HepG2 (cell line): ENCODE measurements around the gene MARCHF6. TPM values are rescaled to one million over a fixed set of nuclear protein-coding genes. Genes with fewer than 3 reads are reported as not detected.

Experiments used
- CBX1 ChIP-seq: IDR thresholded peaks from one replicate; pipeline ENCODE4 v1.6.1; 2016; ENCODE audit warnings: antibody characterized with exemption, low read depth
- SNAI1 ChIP-seq: sonication (generic); formaldehyde crosslinking; IDR thresholded peaks from 2 replicates; pipeline ENCODE4 v1.5.0; 2020; ENCODE audit warnings: mild to moderate bottlenecking, missing genetic modification reagents, borderline replicate concordance
- SRF ChIP-seq: IDR thresholded peaks from 2 replicates; pipeline ENCODE4 v1.6.1; 2011; ENCODE audit warnings: mild to moderate bottlenecking, low read depth, low read length, moderate library complexity
- ZMYM2 ChIP-seq: sonication (generic); formaldehyde crosslinking; IDR thresholded peaks from 2 replicates; pipeline ENCODE4 v1.8.0; 2022; ENCODE audit warnings: mild to moderate bottlenecking, missing genetic modification reagents
- ZNF101 ChIP-seq: sonication (generic); formaldehyde crosslinking; IDR thresholded peaks from 2 replicates; pipeline ENCODE4 v1.4.0; 2020; ENCODE audit warnings: mild to moderate bottlenecking, low read depth, missing genetic modification reagents, borderline replicate concordance
- ZNF326 ChIP-seq: sonication (generic); formaldehyde crosslinking; IDR thresholded peaks from 2 replicates; pipeline ENCODE4 v1.4.0; 2020; ENCODE audit warnings: missing genetic modification reagents, borderline replicate concordance
- ZNF33B ChIP-seq: sonication (generic); formaldehyde crosslinking; IDR thresholded peaks from 2 replicates; pipeline ENCODE4 v1.5.1; 2020; ENCODE audit warnings: mild to moderate bottlenecking, missing genetic modification reagents
- ZNF879 ChIP-seq: sonication (generic); formaldehyde crosslinking; IDR thresholded peaks from 2 replicates; pipeline ENCODE4 v1.8.1; 2023; ENCODE audit warnings: missing genetic modification reagents
- polyA plus RNA-seq, 8 experiments: library from polyadenylated mRNA; depleted of rRNA in 3 of 8; stranded (reverse) in 7 of 8; unstranded in 1 of 8; fragments of >200 nt; fragmentation: Illumina TruSeq in 4 of 8; extraction: Trizol in 4 of 8; gene quantifications; 2 replicates each; pipeline versions ENCODE4 v1.2.1 to v1.2.3, GENCODE V29; 2011 to 2016; ENCODE audit warnings: low read depth in 4 of 8, missing spikeins in 1 of 8, mixed read lengths in 1 of 8; ENCODE audit not compliant: insufficient read depth in 1 of 8
- total RNA-seq, 5 experiments: library from RNA; depleted of rRNA; stranded (reverse); fragments of >200 nt; fragmentation: Illumina TruSeq; extraction: Trizol; gene quantifications; 2 replicates each; pipeline ENCODE4 v1.2.3, GENCODE V29; 2016; ENCODE audit warnings: low read depth in 1 of 5
- TF ChIP-seq, protein P1 (sequence below), 2 experiments: sonication (generic) in 1 of 2; formaldehyde crosslinking in 1 of 2; IDR thresholded peaks; 2 replicates each; pipeline versions ENCODE4 v1.4.0 to v1.6.1; 2016 to 2020; ENCODE audit warnings: borderline replicate concordance in 1 of 2, low read depth in 1 of 2, mild to moderate bottlenecking in 1 of 2, missing genetic modification reagents in 1 of 2
- TF ChIP-seq, protein P2 (sequence below): sonication (generic); formaldehyde crosslinking; IDR thresholded peaks from 2 replicates; pipeline ENCODE4 v1.5.1; 2020; ENCODE audit warnings: missing genetic modification reagents, mild to moderate bottlenecking, borderline replicate concordance
- TF ChIP-seq, protein P3 (sequence below): IDR thresholded peaks from 2 replicates; pipeline ENCODE4 v1.6.1; 2012; ENCODE audit warnings: low read length, improper control_type of control experiment
- TF ChIP-seq, protein P4 (sequence below): sonication (generic); formaldehyde crosslinking; IDR thresholded peaks from 2 replicates; pipeline ENCODE4 v1.5.0; 2020; ENCODE audit warnings: missing genetic modification reagents
- TF ChIP-seq, protein P5 (sequence below): IDR thresholded peaks from 2 replicates; pipeline ENCODE4 v1.6.1; 2018; ENCODE audit warnings: missing genetic modification reagents
- TF ChIP-seq, protein P6 (sequence below): sonication (generic); formaldehyde crosslinking; IDR thresholded peaks from 2 replicates; pipeline ENCODE4 v1.4.0; 2020; ENCODE audit warnings: missing genetic modification reagents

The MARCHF6 gene
- total and polyA plus RNA-seq, 2 of the 13 experiments (the other 11 are each of a cell fraction or from before 2014, with no cell fraction given), result 48.6 to 107 TPM

DNA sequence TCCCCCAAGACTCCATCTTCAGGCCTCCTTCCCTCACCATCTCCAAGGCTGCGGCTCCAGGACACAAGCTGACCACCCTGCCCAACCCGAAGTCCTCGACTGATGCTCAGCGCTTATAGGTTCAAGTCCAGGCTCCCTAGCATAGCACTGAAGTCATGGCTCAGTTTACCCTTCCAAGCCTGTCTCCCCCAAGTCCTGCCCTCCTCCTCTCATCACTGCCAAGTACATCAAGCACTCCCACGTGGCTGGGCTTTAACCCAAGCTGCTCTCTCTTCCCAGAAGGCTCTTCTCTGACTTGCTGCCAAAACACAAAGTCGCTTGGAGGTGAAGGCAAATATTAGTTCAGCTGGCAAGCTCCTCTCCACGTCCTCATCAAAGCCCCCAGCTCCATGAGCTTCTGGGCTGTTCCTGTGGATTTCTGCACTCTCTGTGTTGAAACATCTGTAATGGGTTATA lies 22.1 kb upstream of the MARCHF6 start (continued):
- TF ChIP-seq ZNF101 (no peak), SNAI1 (no peak), ZNF326 (CRISPR knock-in tag) (no peak), ZNF879 (CRISPR knock-in tag) (no peak), ZNF33B (CRISPR knock-in tag) (0 out of 2 replicates have a peak, but pooled peaks have one; percentile 57), CBX1 (no peak), ZMYM2 (CRISPR knock-in tag) (0 out of 2 replicates have a peak, but pooled peaks have one; percentile 47), SRF (no peak)
- TF ChIP-seq, protein P1, sequence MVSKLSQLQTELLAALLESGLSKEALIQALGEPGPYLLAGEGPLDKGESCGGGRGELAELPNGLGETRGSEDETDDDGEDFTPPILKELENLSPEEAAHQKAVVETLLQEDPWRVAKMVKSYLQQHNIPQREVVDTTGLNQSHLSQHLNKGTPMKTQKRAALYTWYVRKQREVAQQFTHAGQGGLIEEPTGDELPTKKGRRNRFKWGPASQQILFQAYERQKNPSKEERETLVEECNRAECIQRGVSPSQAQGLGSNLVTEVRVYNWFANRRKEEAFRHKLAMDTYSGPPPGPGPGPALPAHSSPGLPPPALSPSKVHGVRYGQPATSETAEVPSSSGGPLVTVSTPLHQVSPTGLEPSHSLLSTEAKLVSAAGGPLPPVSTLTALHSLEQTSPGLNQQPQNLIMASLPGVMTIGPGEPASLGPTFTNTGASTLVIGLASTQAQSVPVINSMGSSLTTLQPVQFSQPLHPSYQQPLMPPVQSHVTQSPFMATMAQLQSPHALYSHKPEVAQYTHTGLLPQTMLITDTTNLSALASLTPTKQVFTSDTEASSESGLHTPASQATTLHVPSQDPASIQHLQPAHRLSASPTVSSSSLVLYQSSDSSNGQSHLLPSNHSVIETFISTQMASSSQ (IDR thresholded peaks at IDR 0.05; ENCODE audit: low read depth), result no peak
- TF ChIP-seq, protein P1 (CRISPR knock-in tag; IDR thresholded peaks at IDR 0.05; ENCODE audit: borderline replicate concordance), result no peak
- TF ChIP-seq, protein P2, sequence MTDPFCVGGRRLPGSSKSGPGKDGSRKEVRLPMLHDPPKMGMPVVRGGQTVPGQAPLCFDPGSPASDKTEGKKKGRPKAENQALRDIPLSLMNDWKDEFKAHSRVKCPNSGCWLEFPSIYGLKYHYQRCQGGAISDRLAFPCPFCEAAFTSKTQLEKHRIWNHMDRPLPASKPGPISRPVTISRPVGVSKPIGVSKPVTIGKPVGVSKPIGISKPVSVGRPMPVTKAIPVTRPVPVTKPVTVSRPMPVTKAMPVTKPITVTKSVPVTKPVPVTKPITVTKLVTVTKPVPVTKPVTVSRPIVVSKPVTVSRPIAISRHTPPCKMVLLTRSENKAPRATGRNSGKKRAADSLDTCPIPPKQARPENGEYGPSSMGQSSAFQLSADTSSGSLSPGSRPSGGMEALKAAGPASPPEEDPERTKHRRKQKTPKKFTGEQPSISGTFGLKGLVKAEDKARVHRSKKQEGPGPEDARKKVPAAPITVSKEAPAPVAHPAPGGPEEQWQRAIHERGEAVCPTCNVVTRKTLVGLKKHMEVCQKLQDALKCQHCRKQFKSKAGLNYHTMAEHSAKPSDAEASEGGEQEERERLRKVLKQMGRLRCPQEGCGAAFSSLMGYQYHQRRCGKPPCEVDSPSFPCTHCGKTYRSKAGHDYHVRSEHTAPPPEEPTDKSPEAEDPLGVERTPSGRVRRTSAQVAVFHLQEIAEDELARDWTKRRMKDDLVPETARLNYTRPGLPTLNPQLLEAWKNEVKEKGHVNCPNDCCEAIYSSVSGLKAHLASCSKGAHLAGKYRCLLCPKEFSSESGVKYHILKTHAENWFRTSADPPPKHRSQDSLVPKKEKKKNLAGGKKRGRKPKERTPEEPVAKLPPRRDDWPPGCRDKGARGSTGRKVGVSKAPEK (CRISPR knock-in tag), result no peak
- TF ChIP-seq, protein P3, sequence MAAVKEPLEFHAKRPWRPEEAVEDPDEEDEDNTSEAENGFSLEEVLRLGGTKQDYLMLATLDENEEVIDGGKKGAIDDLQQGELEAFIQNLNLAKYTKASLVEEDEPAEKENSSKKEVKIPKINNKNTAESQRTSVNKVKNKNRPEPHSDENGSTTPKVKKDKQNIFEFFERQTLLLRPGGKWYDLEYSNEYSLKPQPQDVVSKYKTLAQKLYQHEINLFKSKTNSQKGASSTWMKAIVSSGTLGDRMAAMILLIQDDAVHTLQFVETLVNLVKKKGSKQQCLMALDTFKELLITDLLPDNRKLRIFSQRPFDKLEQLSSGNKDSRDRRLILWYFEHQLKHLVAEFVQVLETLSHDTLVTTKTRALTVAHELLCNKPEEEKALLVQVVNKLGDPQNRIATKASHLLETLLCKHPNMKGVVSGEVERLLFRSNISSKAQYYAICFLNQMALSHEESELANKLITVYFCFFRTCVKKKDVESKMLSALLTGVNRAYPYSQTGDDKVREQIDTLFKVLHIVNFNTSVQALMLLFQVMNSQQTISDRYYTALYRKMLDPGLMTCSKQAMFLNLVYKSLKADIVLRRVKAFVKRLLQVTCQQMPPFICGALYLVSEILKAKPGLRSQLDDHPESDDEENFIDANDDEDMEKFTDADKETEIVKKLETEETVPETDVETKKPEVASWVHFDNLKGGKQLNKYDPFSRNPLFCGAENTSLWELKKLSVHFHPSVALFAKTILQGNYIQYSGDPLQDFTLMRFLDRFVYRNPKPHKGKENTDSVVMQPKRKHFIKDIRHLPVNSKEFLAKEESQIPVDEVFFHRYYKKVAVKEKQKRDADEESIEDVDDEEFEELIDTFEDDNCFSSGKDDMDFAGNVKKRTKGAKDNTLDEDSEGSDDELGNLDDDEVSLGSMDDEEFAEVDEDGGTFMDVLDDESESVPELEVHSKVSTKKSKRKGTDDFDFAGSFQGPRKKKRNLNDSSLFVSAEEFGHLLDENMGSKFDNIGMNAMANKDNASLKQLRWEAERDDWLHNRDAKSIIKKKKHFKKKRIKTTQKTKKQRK, result no peak
- TF ChIP-seq, protein P4, sequence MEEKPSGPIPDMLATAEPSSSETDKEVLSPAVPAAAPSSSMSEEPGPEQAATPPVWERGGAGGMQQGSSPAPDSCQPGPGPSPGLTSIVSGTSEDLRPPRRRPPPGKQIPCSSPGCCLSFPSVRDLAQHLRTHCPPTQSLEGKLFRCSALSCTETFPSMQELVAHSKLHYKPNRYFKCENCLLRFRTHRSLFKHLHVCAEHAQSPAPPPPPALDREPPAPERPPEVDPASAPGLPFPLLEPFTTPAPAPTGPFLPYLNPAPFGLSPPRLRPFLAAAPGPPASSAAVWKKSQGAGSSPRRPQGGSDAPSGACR (CRISPR knock-in tag), result no peak
- TF ChIP-seq, protein P5, sequence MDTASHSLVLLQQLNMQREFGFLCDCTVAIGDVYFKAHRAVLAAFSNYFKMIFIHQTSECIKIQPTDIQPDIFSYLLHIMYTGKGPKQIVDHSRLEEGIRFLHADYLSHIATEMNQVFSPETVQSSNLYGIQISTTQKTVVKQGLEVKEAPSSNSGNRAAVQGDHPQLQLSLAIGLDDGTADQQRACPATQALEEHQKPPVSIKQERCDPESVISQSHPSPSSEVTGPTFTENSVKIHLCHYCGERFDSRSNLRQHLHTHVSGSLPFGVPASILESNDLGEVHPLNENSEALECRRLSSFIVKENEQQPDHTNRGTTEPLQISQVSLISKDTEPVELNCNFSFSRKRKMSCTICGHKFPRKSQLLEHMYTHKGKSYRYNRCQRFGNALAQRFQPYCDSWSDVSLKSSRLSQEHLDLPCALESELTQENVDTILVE, result no peak
- TF ChIP-seq, protein P6, sequence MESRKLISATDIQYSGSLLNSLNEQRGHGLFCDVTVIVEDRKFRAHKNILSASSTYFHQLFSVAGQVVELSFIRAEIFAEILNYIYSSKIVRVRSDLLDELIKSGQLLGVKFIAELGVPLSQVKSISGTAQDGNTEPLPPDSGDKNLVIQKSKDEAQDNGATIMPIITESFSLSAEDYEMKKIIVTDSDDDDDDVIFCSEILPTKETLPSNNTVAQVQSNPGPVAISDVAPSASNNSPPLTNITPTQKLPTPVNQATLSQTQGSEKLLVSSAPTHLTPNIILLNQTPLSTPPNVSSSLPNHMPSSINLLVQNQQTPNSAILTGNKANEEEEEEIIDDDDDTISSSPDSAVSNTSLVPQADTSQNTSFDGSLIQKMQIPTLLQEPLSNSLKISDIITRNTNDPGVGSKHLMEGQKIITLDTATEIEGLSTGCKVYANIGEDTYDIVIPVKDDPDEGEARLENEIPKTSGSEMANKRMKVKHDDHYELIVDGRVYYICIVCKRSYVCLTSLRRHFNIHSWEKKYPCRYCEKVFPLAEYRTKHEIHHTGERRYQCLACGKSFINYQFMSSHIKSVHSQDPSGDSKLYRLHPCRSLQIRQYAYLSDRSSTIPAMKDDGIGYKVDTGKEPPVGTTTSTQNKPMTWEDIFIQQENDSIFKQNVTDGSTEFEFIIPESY (CRISPR knock-in tag), result peak; percentile 10; the same call in 1 of the 2 replicates
